Eye (tissue), 1 donor: ENCODE results near the gene CRYGD.
"Not testable (repeated sequence)": the region's sequence is repeated elsewhere in the genome, so short reads cannot be mapped to it uniquely, and the experiment has no call there.

Experiments
- DNase-seq: peaks from one replicate; pipeline ENCODE4 v3.0.0-alpha.2; 2015

The CRYGD gene

DNA sequence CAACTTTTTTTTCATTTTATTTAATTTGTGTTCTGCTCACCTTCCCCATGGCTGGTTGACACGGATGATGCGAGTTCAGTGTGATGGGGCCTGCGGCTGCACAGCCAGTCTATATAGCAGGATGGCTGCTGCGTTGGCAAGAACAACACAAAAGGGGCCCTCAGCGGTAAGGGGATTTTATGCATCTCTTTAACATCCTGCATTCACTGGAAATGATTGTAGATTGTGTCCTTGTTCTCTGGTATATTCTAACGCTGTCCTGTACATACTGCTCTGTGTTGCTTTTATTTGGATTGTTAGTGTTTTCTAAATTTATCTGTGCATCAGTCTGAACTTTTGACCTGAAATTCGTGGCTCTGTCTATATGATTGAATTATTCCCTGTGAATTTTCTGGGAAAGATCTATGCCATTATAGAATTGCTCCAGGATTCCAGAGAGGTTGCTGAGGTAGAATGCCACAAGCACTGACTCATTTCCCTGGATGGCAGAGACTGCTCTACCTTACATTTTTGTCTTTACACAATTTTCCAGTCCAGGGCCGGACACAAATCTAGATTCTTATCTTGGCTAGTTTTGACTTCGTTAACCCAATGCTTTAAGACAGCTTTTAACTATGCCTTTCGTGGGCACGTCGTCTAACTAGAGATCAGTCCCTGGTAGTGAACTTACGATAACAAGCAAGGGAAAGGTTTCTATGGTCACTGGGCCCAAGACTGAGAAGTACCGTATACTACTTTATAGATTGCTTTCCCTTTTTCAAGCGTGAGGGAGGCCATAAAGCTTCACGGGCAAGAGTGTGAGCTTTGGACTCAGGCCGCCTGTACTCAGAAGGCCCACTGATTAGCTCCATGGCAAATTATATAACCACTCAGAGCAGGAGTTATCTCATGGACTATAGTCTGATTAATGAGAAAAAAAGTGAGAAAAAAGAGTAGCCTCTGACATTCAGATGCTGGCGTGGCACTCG is 5.7 kb upstream of the CRYGD start, which contains the start of gene CRYGC:
Gene CRYGC, minus strand, starts transcription at position 85 of the 968 bp plus-strand sequence. Its CDS starts 36 bp downstream, at position 49.
- no peak for DNase-seq

DNA sequence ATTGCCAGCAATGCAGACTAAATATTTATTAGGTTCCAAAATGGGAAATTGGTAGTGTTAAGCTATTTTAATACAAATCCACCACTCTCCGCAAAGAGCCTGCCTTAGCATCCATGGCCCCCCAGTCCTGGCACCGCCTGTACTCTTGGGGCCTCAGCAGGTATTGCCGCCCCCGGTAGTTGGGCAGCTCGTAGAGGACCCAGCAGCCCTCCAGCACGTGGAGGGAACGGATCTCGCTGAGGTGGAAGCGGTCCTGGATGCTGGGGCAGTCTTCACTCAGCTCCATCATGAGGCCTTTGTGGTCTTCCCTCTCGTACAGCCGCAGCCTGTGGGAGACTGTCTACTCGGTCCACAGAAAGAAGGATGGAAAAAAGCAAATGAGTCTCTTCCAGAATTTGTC is 3.8 kb upstream of the CRYGD start:
- no peak for DNase-seq

DNA sequence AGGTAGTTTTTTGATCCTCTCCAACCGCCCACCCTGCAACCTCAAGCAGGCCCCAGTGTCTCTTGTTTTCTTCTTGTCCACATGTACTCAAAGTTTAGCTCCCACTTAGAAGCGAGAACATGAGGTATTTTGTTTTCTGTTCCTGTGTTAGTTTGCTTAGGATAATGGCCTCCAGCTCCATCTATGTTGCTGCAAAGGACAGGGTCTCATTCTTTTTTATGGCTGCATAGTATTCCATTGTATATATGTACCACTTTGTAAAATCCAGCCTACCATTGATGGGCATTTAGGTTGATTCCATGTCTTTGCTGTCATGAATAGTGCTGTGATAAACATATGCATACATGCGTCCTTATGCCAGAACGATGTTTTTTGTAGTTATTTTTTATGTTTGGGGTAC is 2.8 kb upstream of the CRYGD start:
- no peak for DNase-seq

DNA sequence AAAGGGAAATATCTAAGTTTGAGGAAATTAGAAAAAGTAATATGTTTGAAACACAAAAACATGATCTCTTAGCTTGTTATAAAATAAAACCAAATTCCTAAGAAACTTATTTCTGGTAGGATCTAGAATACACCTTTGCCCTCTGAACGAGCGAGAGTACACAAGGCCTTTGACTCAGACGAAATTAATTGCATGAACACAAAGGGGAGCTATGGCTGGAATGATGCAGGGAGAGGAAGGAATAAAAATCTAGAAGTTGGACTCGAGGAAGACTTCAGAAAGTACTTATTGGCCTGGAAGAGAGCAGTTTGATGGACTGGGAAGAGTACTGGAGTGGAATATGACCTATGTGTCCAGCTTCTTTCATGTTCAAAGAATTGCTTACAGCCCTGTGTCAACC is 927 bp upstream of the CRYGD start:
- no peak for DNase-seq

DNA sequence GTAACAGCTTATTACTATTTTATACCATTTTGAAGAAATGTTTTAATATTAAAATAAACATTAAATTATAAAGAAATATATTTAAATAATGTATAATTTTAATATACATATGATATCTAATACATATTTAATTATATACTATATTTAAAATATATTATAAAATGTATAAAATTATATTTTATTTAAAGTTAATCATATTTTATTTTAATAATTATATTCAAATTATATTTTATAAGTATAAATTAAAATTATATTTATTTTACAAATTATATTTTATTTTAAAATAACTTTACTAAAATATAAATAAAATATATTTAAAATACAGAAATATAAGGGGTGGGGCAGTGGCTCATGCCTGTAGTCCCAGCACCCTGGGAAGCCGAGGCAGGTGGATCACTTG is 2.1 kb downstream of the CRYGD start:
- DNase-seq: no peak

DNA sequence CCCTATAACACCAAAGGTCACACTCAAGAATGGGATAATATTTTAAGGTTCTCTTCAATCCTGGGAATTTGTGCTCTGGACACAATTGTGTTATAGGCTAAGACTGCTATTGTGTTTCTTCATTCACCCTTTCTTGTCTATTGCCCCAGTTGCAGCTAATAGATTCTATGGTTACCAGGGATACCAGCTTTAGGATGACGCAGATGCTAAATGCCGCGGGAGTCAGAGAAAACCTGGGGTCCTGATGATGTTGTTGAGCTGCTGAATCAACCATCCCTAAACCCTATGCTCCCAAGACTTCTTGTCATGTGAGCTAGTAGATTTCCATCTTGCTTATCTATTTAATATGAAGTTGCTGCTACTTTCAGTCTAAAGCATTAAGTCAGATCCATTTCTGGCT is 5.4 kb downstream of the CRYGD start:
- DNase-seq: peak; percentile 88

DNA sequence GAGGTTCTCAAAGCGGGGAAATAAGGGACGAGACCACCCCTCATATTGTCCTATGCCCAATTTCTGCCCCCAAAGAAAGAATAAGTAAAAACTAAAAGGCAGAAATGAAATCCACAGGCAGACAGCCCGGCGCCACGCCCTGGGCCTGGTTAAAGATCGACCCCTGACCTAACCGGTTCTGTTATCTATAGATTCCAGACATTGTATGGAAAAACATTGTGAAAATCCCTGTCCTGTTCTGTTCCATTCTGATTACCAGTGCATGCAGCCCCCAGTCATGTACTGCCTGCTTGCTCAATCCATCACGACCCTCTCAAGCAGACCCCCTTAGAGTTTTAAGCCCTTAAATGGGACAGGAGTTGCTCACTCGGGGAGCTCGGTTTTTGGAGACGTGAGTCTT is 6.9 kb downstream of the CRYGD start:
- DNase-seq: not testable (repeated sequence)

DNA sequence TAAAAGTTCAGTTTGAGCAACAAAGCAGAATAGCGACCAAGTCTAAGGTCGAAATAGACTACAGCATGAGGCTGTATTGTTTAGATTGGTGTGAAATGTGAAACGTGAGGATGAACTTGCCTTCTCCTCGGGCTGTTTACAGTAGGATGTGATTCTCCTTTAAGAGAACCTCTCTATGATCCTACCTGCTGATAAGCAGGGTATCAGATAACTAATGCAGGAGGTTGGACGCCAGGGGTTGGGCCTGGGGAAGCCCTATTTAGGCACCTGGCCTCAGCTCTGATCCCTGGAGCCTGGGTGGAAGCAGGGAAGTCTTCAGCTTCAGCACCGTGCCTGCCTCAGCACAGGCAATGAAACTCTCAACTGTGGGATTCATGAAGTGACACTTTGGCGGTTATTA is 11.4 kb downstream of the CRYGD start:
- DNase-seq: no peak

DNA sequence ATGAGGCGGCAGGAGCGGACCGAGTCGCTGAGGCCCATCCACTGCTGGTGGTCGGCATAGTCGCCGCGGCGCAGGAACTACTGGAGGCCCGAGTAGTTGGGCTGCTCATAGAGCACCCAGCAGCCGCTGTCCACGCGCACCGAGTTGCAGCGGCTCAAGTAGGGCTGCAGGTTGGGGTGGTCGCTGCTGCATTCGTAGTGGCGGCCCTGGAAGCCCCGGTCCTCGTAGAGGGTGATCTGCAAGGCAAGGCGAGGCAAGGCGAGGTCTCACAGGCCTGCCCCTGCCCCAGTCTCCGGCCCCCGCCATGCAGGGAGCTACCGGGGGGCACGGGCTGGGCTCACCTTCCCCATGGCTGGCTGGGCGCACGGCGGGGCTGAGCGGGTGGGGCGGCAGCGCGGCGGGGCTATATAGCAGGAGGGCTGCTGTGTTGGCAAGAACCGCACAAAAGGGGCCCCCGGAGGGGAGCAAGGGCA is 12.0 kb downstream of the CRYGD start:
- DNase-seq: peak; percentile 63

DNA sequence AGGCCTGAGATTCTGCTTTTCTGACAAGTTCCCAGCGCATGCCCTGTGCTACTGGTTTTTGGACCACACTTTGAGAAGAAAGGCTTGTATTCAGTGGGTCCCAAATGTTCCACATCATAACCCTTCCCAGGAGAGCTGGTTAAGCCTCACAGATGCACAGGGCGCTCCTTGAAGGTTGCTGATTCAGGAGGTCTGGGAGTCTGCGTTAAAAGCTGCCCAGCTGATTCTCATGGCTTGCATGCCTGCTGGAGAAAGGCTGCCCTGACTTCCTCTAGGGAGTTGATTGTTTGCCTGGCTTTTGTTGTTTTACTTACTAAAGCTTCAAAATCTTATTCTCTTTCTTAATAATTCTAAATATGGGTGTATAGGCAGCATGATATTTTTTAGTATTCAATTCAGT is 20.7 kb downstream of the CRYGD start:
- DNase-seq: no peak

DNA sequence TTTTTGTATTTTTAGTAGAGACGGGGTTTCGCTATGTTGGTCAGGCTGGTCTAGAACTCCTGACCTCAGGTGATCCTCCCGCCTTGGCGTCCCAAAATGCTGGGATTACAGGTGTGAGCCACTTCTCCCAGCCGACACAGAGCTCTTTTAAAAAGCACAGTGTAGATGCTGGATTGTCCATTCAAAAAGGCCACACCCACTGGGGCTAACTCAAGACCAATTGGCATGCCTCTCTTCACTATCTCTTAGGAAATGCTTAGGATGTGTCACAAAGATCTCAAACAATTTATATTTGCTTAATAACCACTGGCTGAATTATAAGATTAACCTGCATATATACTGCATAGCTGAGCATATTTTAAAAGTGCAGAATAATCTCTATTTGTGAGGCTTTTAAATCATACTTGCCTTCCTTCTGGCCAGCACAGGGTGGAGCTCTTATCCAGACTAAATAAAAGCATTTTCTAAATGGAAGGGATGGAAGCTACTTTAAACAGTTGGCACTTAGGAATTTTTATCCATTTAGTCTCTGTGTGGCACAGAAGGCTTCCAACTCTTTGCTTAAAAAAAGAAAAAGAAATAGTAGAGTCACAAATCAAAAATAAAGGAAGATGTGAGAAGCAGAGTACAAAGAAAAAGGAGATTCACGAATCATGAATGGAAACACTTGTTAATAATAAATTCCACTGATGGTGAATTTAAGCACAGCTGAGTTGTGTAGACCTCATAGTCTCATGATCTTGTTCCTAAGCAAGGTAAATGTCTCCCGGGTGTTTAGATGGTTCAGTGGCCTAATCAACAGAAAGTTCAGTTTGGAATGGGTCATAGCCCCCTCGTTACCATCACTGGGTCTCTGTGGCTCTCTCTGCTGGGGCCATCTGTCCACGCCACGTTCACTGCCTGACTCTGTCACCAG is 22.4 kb downstream of the CRYGD start:
- peak; percentile 74 for DNase-seq

DNA sequence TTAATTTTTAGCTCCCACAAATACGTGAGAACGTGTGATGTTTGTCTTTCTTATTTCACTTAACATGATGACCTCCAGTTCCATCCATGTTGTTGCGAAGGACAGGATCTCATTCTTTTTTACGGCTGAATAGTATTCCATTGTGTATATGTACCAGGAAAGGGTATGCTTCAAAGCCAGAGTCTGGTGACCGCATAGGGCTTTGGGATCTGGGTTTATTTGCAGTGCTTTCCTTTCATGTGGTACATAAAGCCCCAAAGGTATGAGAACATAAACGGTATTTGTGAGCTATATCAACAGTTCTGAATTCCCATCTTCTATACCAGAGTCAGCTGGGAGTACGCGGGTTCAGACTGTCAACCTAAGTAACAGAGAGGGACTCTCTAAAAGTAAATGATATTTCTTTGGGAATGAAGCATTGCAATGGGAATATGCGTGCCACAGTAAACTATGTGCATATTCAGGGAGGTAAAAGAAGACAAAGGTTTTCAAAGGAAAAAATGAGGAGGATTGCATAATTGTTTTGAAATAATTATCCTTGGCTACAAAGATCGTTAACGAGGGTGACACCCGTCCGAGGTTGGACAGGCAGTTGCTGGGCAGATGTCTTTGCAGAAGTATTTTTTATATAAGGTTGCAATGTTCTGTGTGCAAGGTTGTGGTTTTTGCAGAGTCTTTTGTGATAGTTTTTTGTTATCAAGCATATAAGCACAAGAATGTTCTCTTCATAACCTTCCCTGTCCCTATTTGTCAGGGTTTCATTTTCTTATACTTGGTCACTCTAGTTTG is 24.4 kb downstream of the CRYGD start:
- no peak for DNase-seq

DNA sequence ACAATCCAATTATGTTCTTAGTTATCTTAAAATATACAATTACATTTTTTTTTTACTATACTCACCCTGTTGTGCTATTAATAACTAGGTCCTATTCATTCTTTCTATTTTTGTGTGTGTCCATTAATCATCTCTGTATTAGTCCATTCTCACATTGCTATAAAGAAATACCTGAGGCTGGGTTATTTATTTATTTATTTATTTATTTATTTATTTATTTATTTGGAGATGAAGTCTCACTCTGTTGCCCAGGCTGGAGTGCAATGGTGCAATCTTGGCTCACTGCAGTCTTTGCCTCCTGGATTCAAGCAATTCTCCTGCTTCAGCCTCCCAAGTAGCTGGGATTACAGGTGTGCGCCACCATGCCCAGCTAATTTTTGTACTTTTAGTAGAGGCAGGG is 25.6 kb downstream of the CRYGD start:
- not testable (repeated sequence) for DNase-seq

DNA sequence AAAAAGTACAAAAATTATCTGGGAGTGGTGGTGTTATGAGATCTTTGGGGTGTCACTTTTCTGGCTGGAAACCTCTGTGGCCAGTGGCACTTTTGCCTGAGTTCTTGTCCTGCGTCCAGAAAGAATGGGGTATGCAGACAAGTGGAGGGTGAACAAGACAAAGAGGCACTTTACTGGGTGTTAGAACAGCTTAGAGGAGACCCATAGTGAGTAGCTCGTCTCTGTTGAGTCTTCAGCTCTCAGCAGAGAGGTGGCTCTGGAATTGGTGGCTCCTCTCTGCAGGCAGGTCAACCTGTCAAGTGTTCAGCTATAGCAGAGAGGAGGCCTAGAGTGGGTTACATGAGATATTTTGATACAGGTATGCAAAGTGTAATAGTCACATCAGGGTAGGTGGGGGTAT is 26.1 kb downstream of the CRYGD start:
- no peak for DNase-seq

DNA sequence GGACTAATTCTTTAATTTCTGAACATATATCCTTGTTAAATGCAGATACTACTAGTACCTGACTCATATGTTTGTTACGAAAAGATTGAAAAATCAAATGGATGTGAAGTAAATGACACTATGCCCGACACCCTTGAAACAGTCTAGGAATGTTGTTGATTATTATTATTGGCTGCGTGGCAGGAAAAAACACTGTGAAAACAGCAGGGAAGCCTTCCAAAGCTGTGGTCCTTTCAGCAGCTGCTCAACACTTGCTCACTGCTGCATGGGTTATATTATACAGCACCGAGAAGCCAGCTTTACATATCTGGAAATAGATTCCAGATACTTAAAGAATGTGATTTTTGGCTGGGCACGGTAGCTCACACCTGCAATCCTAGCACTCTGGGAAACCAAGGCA is 26.5 kb downstream of the CRYGD start:
- no peak for DNase-seq

DNA sequence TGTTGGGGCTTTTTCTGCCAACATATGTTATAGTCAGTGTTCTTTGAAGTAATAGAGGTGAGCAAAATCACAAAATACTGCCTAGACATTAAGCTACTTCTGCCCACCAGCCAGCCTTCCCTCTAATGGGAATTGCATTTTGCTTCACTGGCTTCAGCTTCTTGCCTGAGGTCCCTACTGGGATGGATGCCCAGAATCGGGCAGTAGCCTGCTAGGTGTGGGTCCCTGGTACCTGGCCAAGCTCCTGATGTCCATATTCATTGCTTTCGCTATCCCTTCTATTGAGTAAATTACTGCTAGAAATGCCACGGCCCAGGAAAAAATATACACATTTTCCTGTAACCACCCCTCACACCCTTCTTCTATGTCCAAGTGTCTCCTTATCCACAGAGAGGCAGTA is 27.0 kb downstream of the CRYGD start:
- DNase-seq: no peak

DNA sequence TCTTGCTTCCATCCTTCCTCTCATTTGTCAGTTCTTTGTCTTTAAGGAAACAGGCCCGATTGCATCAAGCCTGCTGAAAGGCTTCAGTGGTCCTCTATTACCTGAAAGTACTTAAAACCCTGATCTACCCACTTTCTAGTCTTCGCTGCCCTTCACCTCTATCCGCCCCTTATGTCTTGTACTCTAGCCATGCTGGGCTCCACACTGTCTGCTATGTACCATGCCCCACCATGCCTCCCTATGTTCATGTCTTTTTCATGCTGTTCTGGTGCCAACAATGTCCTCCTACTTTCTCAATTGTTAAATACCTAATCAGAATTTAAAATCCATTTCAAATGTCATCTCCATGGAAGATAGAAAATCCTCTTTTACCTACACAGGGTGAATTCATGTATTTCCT is 28.2 kb downstream of the CRYGD start:
- no peak for DNase-seq

DNA sequence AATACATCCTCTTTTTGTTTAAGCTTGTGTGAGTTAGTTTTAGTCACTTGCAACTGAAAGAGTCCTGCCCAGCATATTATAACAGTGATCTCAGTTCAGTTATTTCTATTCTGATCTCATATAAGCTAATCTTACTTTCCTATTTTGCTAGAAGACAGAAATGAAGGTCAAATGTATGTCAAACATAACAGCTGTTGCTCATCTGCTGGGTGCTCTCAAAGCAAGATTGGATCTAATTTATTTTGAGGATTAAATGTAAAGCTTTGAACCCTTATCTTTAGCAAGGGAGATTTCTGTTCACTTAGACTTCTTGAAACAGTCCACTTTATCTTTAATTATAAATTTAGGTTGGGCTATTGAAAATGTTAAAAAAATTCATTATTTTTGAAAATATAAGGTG is 31.2 kb downstream of the CRYGD start:
- DNase-seq: peak; percentile 42

DNA sequence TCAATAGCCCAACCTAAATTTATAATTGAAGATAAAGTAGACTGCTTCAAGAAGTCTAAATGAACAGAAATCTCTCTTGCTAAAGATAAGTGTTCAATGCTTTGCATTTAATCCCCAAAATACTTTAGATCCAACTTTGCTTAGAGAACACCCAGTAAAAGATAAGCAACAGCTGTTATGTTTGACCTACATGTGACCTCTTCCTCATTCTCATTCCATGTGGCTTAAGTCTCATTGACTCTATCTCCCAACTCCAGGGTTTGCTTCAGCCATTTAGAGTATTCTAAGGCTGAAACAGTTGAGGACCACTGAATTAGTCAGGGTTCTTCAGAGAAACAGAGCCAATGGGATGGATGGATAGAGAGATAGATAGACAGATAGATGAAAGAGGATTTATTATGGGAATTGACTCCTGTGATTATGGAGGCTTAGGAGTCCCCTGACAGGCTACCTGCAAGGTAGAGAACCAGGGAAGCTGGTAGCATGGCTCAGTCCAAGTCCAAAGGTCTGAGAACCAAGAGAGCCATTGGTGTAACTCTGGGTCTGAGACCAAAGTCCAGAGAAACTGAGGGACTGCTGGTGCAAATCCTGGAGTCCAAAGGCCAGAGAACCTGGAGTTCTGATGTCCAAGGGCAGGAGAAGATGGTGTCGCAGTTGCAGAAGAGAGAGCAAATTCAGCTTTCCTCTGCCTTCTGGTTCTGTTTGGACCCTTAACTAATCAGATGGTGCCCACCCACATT is 32.1 kb downstream of the CRYGD start:
- DNase-seq: peak; percentile 45

DNA sequence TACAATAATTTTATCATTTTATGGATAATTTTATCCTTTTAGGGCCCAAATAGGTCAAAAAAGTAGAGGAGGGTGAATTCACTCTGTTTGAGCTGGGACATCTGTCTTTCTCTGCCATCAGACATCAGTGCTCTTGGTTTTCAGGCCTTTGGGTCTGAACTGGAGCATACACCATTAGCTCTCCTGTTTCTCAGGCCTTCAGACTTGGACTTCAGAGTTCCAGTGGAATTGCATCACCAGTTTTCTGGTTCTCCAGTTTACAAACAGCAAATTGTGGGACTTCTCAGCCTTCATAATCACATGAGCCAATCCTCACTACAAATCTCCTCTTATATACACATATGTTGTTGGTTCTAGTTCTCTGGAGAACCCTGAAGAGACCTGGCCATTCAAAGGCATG is 33.9 kb downstream of the CRYGD start:
- DNase-seq: no peak

DNA sequence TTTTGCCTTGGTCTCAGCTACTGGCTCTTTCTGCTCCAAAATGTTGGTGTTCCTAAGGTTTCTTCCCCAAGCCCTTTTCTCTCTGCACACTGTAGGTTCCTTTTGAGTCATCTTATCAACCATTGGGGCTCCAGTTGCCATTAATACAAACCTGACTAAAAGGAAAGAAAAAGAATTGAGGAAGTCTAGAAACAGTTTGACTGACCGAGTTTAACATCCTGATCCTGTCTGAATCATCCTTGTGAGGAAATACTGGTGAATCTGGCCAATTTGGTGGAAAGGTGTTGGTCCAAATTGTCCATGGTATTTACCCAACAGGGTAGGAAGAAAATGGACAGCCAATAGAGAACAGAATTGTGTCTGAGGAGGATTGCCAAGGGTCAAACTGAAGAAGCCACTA is 38.3 kb downstream of the CRYGD start:
- no peak for DNase-seq

DNA sequence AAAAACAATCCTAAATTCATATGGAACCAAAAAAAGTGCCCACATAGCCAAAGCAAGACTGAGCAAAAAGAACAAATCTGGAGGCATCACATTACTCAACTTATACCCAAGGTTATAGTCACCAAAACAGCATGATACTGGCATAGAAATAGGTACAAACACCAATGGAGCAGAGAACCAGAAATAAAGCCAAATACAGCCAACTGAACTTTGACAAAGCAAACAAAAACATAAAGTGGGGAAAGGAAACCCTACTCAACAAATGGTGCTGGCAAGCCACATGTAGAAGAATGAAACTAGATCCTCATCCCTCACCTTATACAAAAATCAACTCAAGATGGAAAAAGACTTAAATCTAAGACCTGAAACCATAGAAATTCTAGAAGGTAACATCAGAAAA is 40.5 kb downstream of the CRYGD start:
- no peak for DNase-seq
